BLaER1 (cell line): Measurements from ENCODE around the gene COX6A2.
"Not testable (repeated sequence)": the region's sequence is repeated elsewhere in the genome, so short reads cannot be mapped to it uniquely, and the experiment has no call there.

Experiments
- H3K27ac ChIP-seq: shearing (Covaris generic); formaldehyde crosslinking; 2 replicates; pipeline ENCODE4 v1.8.1; 2022
- H3K27me3 ChIP-seq: shearing (Covaris generic); formaldehyde crosslinking; 2 replicates; pipeline ENCODE4 v1.8.1; 2022
- H3K36me3 ChIP-seq: shearing (Covaris generic); formaldehyde crosslinking; 2 replicates; pipeline ENCODE4 v1.8.1; 2022
- H3K4me1 ChIP-seq: shearing (Covaris generic); formaldehyde crosslinking; 2 replicates; pipeline ENCODE4 v1.8.1; 2022
- H3K4me2 ChIP-seq: shearing (Covaris generic); formaldehyde crosslinking; 2 replicates; pipeline ENCODE4 v1.8.1; 2022
- H3K4me3 ChIP-seq: shearing (Covaris generic); formaldehyde crosslinking; 2 replicates; pipeline ENCODE4 v1.8.1; 2022
- H3K9ac ChIP-seq: shearing (Covaris generic); formaldehyde crosslinking; 2 replicates; pipeline ENCODE4 v1.8.1; 2022
- H3K9me3 ChIP-seq: shearing (Covaris generic); formaldehyde crosslinking; 2 replicates; pipeline ENCODE4 v1.8.1; 2022
- H4K20me1 ChIP-seq: shearing (Covaris generic); formaldehyde crosslinking; 2 replicates; pipeline ENCODE4 v1.8.1; 2022
- Cebpa-rat ChIP-seq: shearing (Covaris generic); IDR thresholded peaks from 2 replicates; pipeline ENCODE4 v1.8.1; 2022

Gene COX6A2

GRCh38 chr16:31455601-31456314, 27.6 kb upstream of the COX6A2 start:
- peaks cover 76% of the 10 kb centered on the region for H4K20me1 ChIP-seq
- no peak for TF ChIP-seq Cebpa-rat
- H3K27me3 ChIP-seq: no peaks in the 10 kb centered on the region
- peaks cover 13% of the 10 kb centered on the region; the same call in 1 of the 2 replicates for H3K36me3 ChIP-seq
- H3K9ac ChIP-seq: no peak overlapping the region
- no peaks in the 10 kb centered on the region for H3K9me3 ChIP-seq
- H3K4me2 ChIP-seq: peak overlapping the region; percentile 97
- H3K4me3 ChIP-seq: no peak overlapping the region
- peaks cover 56% of the 10 kb centered on the region for H3K4me1 ChIP-seq
- no peak overlapping the region for H3K27ac ChIP-seq

- Histone ChIP-seq H3K36me3 (peaks cover 13% of the 10 kb centered on the region; the same call in 1 of the 2 replicates), H3K9me3 (no peaks in the 10 kb centered on the region), H3K27ac (0 out of 2 replicates have a peak overlapping the region, but pooled peaks have one; percentile 26), H3K4me3 (no peak overlapping the region), H3K4me2 (no peak overlapping the region), H3K9ac (no peak overlapping the region), H3K4me1 (peaks cover 48% of the 10 kb centered on the region), H4K20me1 (peaks cover 79% of the 10 kb centered on the region), H3K27me3 (no peaks in the 10 kb centered on the region)
- no peak for TF ChIP-seq Cebpa-rat
These were observed 25.4 kb upstream of the COX6A2 start for GRCh38 chr16:31453255-31454204.

GRCh38 chr16:31452631-31453106, 24.5 kb upstream of the COX6A2 start:
- Histone ChIP-seq H3K9ac (no peak overlapping the region), H3K27ac (no peak overlapping the region), H3K9me3 (no peaks in the 10 kb centered on the region), H3K4me1 (peaks cover 44% of the 10 kb centered on the region), H3K4me3 (no peak overlapping the region), H4K20me1 (peaks cover 71% of the 10 kb centered on the region), H3K4me2 (no peak overlapping the region), H3K27me3 (no peaks in the 10 kb centered on the region), H3K36me3 (peaks cover 13% of the 10 kb centered on the region; the same call in 1 of the 2 replicates)
- TF ChIP-seq Cebpa-rat: no peak

- no peak for TF ChIP-seq Cebpa-rat
- Histone ChIP-seq H3K27ac (no peak overlapping the region), H3K9ac (no peak overlapping the region), H3K4me2 (peak overlapping the region; percentile 49), H3K9me3 (no peaks in the 10 kb centered on the region), H3K36me3 (peaks cover 13% of the 10 kb centered on the region; the same call in 1 of the 2 replicates), H3K4me1 (peaks cover 36% of the 10 kb centered on the region), H3K4me3 (no peak overlapping the region), H3K27me3 (no peaks in the 10 kb centered on the region), H4K20me1 (peaks cover 62% of the 10 kb centered on the region)
These were observed 23.7 kb upstream of the COX6A2 start for GRCh38 chr16:31451681-31452351.

GRCh38 chr16:31451201-31451600, 23.0 kb upstream of the COX6A2 start:
- no peak overlapping the region for H3K27ac ChIP-seq
- peaks cover 4% of the 10 kb centered on the region for H3K9me3 ChIP-seq
- H3K9ac ChIP-seq: no peak overlapping the region
- no peak for TF ChIP-seq Cebpa-rat
- H3K4me2 ChIP-seq: peak overlapping the region; percentile 49; the same call in 1 of the 2 replicates
- H3K4me3 ChIP-seq: no peak overlapping the region
- H4K20me1 ChIP-seq: peaks cover 56% of the 10 kb centered on the region
- no peaks in the 10 kb centered on the region for H3K27me3 ChIP-seq
- H3K36me3 ChIP-seq: 0 out of 2 replicates have a peak, but pooled peaks cover 9% of the 10 kb centered on the region
- peaks cover 30% of the 10 kb centered on the region for H3K4me1 ChIP-seq

GRCh38 chr16:31445931-31446330, 17.8 kb upstream of the COX6A2 start:
- H3K9me3 ChIP-seq: peaks cover 12% of the 10 kb centered on the region
- H3K27ac ChIP-seq, H4K20me1 ChIP-seq, H3K27me3 ChIP-seq, H3K4me3 ChIP-seq, H3K4me1 ChIP-seq, H3K4me2 ChIP-seq, H3K9ac ChIP-seq, H3K36me3 ChIP-seq: not testable (repeated sequence)

GRCh38 chr16:31441956-31442355, 13.8 kb upstream of the COX6A2 start:
- H3K9ac ChIP-seq: 0 out of 2 replicates have a peak overlapping the region, but pooled peaks have one; percentile 80
- H3K9me3 ChIP-seq: peaks cover 12% of the 10 kb centered on the region
- 0 out of 2 replicates have a peak overlapping the region, but pooled peaks have one; percentile 76 for H3K27ac ChIP-seq
- peaks cover 16% of the 10 kb centered on the region for H3K4me1 ChIP-seq
- peak overlapping the region; percentile 73 for H3K4me2 ChIP-seq
- no peaks in the 10 kb centered on the region for H3K27me3 ChIP-seq
- H4K20me1 ChIP-seq: no peaks in the 10 kb centered on the region
- no peak for TF ChIP-seq Cebpa-rat
- H3K36me3 ChIP-seq: no peaks in the 10 kb centered on the region
- H3K4me3 ChIP-seq: peak overlapping the region; percentile 77

GRCh38 chr16:31440516-31441184, 12.5 kb upstream of the COX6A2 start:
- Histone ChIP-seq H3K9ac (no peak overlapping the region), H3K27me3 (no peaks in the 10 kb centered on the region), H3K4me2 (no peak overlapping the region), H4K20me1 (no peaks in the 10 kb centered on the region), H3K4me3 (no peak overlapping the region), H3K27ac (no peak overlapping the region), H3K9me3 (peaks cover 3% of the 10 kb centered on the region), H3K4me1 (peaks cover 16% of the 10 kb centered on the region), H3K36me3 (no peaks in the 10 kb centered on the region)
- no peak for TF ChIP-seq Cebpa-rat

GRCh38 chr16:31439519-31439918, 11.4 kb upstream of the COX6A2 start:
- Histone ChIP-seq H3K4me1 (peaks cover 16% of the 10 kb centered on the region), H4K20me1 (no peaks in the 10 kb centered on the region), H3K9ac (no peak overlapping the region), H3K27ac (no peak overlapping the region), H3K4me2 (0 out of 2 replicates have a peak overlapping the region, but pooled peaks have one; percentile 0), H3K4me3 (no peak overlapping the region), H3K9me3 (no peaks in the 10 kb centered on the region), H3K27me3 (no peaks in the 10 kb centered on the region), H3K36me3 (no peaks in the 10 kb centered on the region)
- TF ChIP-seq Cebpa-rat: no peak

- H3K27me3 ChIP-seq, H3K9me3 ChIP-seq, H4K20me1 ChIP-seq, H3K4me3 ChIP-seq, H3K9ac ChIP-seq, H3K36me3 ChIP-seq, H3K27ac ChIP-seq: not testable (repeated sequence)
- Histone ChIP-seq H3K4me2 (0 out of 2 replicates have a peak overlapping the region, but pooled peaks have one; percentile 0), H3K4me1 (peaks cover 16% of the 10 kb centered on the region)
These were observed 10.9 kb upstream of the COX6A2 start for GRCh38 chr16:31439023-31439422.
